GM20431 (cell line): ENCODE results near the gene RBM4.

ENCODE experiments used
- in situ Hi-C: fragments of 300-500 bp; cut with MseI, MboI; formaldehyde crosslinking; loops from one replicate; pipeline ENCODE4 v1.15.0; 2020; ENCODE audit warnings: low sequenced_read_pairs; ENCODE audit not compliant: unreplicated experiment

RBM4 gene

GRCh38 chr11:66646828-66647227 is 8.3 kb downstream of the RBM4 start:
- in situ Hi-C loops = no loop called here

DNA sequence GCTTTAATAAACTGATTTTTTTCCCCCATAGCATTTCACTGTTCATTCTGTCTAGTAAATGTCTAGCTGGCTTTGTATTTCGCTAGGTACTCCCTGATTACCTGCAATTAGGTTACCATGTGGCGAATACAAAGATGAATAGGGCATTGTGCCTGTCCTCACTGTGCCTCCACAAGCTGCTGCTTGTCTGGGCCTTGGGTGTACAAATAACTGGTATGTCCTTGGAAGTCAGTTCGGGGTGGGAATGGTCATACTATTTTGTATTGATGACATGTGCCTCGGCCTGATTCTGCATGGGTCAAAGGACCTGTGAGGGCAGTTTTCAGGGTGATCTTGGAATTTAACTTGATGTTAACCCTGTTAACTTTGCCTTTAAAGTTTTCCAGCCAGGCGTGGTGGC is 11.4 kb downstream of the RBM4 start:
- in situ Hi-C loops = no loop called here

GRCh38 chr11:66651016-66651415 is 12.5 kb downstream of the RBM4 start:
- in situ Hi-C loops = no loop called here

- in situ Hi-C loops = no loop called here
Observed at GRCh38 chr11:66652651-66653050, 14.1 kb downstream of the RBM4 start.

GRCh38 chr11:66653123-66653522 is 14.6 kb downstream of the RBM4 start:
- in situ Hi-C loops = no loop called here

DNA sequence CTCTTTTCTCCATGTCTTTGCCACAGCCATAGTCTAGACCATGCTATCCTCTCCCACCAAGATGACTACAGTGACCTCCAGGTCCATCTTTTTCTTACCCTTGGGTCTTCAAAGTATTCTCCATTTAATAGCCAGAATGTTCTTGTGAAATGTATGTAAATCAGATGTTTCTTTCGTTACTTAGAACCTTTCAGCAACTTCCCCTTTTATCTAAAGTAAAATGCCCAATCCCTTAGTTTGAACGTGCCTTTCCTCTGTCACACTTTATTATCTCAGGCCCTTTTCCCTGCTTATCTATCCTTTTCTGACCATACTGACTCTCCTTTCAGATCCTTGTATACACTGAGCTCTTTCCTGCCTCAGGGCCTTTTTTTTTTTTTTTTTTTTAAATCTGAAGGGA is 21.3 kb downstream of the RBM4 start:
- in situ Hi-C loops = no loop called here

DNA sequence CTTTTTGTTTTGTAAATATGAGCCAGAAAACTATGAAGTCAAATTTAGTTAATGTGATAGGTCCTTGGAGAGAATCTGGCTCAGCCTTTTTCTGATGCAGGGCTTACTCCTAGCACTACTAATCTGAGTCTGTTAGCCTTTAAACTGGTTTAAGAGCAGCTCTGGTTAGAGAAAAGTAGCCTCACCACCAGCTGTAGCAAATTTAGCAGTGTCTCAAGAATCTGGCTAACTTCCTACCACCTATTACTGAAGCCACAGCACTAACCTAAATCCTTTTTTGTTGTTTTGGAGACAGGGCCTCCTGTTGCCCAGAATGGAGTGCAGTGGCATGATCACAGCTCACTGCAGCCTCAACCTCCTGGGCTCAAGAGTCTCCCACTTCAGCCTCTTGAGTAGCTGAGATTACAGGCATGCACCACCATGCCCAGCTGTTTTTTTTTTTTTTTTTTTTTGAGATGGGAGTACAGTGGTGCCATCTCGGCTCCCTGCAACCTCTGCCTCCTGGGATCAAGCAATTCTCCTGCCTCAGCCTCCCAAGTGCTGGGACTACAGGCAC is 25.3 kb downstream of the RBM4 start:
- in situ Hi-C loops = no loop called here

- in situ Hi-C loops = no loop called here
Observed at GRCh38 chr11:66665369-66665768, 26.9 kb downstream of the RBM4 start.

GRCh38 chr11:66670816-66671215 is 32.3 kb downstream of the RBM4 start:
- in situ Hi-C loops = loop anchor here (10.0 kb wide), 1 partner anchor 96 kb away; no protein-coding TSS in a partner anchor

- in situ Hi-C loops = loop anchor here (10.0 to 25.0 kb wide), 2 partner anchors 100 to 263 kb away; partner anchors contain the start of gene NPAS4
Observed at GRCh38 chr11:66674964-66675602, 36.6 kb downstream of the RBM4 start.

DNA sequence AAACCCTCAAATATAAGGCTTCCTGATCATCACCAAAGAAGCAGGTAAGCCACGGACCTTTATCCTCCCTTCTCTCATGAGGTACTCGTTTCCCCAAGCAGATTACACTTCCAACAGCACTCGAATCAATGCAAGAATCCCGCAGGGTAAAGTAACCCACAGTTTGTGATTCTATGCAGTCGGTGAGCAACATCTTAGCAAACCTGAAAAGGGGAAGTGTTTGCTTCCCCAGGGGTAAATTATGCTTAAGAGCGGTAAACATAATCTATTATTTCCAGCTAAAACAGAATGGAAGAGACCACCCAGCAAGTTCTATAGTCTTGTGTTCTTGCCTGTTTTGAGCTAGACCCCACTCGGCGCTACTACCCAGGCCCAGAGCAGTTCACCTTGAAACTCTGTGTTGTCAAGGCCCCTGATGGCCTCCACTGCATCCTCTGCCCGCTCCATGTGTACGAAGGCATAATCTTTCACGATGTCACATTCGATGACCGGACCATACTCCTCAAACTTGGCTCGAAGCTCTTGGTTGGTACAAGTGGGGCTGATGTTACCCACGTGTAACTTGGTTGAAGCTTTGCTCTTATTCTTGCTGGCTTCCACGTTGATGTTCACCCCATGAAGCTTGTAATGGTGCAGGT is 37.9 kb downstream of the RBM4 start:
- in situ Hi-C loops = loop anchor here (10.0 to 25.0 kb wide), 2 partner anchors 102 to 264 kb away; partner anchors contain the start of gene NPAS4

GRCh38 chr11:66676931-66677598 is 38.6 kb downstream of the RBM4 start:
- in situ Hi-C loops = loop anchor here (10.0 to 25.0 kb wide), 2 partner anchors 102 to 265 kb away; partner anchors contain the start of gene NPAS4

GRCh38 chr11:66677599-66678375 is 39.3 kb downstream of the RBM4 start, which contains the start of gene RBM4B:
Gene RBM4B (minus strand): TSS chr11:66677887. CDS start chr11:66677079, 808 bp downstream.
- in situ Hi-C loops = loop anchor here (10.0 to 25.0 kb wide), 2 partner anchors 103 to 265 kb away; partner anchors contain the start of gene NPAS4

DNA sequence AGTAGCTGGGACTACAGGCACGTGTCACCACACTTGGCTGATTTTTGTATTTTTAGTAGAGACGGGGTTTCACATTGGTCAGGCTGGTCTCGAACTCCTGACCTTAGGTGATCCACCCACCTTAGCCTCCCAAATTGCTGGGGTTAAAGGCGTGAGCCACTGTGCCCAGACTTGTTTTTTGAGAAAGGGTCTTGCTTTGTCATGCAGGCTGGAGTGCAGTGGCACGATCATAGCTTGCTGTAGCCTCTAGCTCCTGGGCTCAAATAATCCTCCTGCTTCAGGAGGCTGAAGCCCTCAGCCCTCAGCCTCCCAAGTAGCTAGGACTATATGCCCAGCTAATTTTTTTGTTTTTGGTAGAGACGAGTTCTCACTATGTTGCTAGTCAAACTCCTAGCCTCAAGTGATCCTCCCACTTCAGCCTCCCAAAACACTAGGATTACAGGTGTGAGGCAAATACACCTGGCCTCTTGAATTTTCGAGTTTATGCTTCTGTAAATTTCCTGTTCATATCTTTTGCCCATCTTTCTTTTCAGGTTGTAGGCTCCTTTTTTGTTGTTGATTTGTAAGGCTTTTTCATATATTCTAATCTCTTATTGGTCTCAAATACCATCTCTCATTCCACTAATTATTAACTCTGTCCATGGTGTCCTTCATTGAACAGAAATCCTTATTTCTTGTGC is 42.6 kb downstream of the RBM4 start:
- in situ Hi-C loops = loop anchor here (25.0 kb wide), 1 partner anchor 269 kb away; the partner anchor contains the start of gene NPAS4

GRCh38 chr11:66683877-66684276 is 45.4 kb downstream of the RBM4 start:
- in situ Hi-C loops = loop anchor here (25.0 kb wide), 1 partner anchor 272 kb away; the partner anchor contains the start of gene NPAS4

DNA sequence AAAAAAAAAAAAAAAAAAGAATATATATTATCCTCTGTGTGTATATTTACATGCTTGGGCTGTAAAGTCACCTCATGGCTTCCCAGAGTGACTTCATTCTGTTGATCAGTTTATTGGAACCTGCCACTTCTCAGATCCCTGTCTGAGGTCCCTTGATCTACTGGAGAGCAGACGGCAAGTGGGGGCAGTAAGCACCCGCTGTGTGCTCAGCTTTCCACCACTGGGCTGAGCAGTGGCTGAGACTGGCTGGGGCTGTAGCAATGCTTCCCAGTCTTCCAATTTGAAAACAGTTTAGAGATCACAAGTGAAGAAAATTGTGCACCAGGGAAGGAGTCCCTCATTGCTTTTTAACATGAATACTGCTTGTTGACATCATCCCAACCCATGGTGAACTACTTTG is 46.1 kb downstream of the RBM4 start:
- in situ Hi-C loops = loop anchor here (25.0 kb wide), 1 partner anchor 272 kb away; the partner anchor contains the start of gene NPAS4

DNA sequence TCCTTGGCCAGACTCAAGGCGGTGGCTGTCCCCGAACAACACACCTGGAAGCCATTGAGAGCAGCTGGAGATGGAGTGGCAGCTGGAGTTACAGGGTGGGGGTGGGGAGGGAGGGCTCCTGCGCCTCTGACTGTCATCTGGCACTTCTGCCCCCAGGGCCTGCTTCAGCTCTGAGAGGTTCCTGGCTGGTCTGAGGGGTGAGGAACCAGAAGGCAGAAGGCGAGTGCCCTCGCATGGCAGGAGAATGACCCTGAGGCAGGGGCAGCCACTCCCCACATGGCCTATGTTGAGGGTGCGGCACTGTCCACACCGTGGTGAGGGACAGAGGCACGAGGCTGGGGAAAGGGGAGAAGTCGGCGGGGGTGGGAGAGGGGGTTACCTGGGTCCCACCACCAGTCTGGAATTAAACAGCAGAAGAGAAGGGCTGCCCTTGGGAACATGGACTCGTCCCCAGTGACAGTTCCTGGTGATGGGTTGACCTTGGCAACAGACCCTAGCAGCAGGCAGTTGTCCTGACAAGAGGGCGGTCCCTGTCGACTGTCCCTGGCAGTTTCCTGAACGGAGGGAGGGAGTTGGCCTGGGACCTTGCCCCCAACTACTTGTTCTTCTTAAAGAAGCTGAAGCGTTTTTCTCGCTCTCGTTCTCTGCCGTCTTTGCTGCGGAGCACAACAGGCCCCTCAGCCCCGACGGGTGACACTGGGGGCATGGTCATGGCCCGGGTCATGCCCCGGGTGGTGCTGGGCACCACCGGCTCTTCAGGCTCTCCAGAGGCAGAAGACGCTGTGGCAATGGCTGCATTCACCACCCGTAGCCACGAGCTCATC is 47.0 kb downstream of the RBM4 start:
- in situ Hi-C loops = loop anchor here (25.0 kb wide), 1 partner anchor 273 kb away; the partner anchor contains the start of gene NPAS4
